Glutamatergic neuron (in vitro differentiated cells): ENCODE measurements around the gene RASA3. TPM values are rescaled to one million over a fixed set of nuclear protein-coding genes. Genes with fewer than 3 reads are reported as not detected.

Experiments used
- DNase-seq: peaks from one replicate; pipeline ENCODE4 v3.0.0; 2022
- H3K27ac Mint-ChIP-seq: one replicate; pipeline ENCODE4 v1.8.0; 2020; ENCODE audit warnings: mild to moderate bottlenecking, mixed read lengths, inconsistent platforms; ENCODE audit not compliant: unreplicated experiment
- H3K27me3 Mint-ChIP-seq: one replicate; pipeline ENCODE4 v1.8.0; 2020; ENCODE audit warnings: mild to moderate bottlenecking, moderate library complexity, mixed read lengths, inconsistent platforms; ENCODE audit not compliant: unreplicated experiment
- H3K36me3 Mint-ChIP-seq: one replicate; pipeline ENCODE4 v1.8.0; 2020; ENCODE audit warnings: mild to moderate bottlenecking, mixed read lengths, inconsistent platforms; ENCODE audit not compliant: unreplicated experiment
- H3K4me1 Mint-ChIP-seq: one replicate; pipeline ENCODE4 v1.8.0; 2020; ENCODE audit warnings: mild to moderate bottlenecking, low read depth, mixed read lengths, inconsistent platforms; ENCODE audit not compliant: unreplicated experiment
- H3K4me3 Mint-ChIP-seq: one replicate; pipeline ENCODE4 v1.8.0; 2020; ENCODE audit warnings: mild to moderate bottlenecking, mixed read lengths, inconsistent platforms; ENCODE audit not compliant: unreplicated experiment
- H3K9me3 Mint-ChIP-seq: one replicate; pipeline ENCODE4 v1.8.0; 2020; ENCODE audit warnings: mild to moderate bottlenecking, moderate library complexity, mixed read lengths, inconsistent platforms; ENCODE audit not compliant: unreplicated experiment
- CTCF ChIP-seq: fragments of 200-600 bp; sonication (generic); IDR thresholded peaks from one replicate; pipeline ENCODE4 v1.5.0; 2021; ENCODE audit not compliant: partially characterized antibody, unreplicated experiment
- total RNA-seq: library from RNA; stranded (reverse); fragmentation: NEBNext Ultra II Directional; extraction: Animal tissue kit (Norgen Biotek cat#: 25700); gene quantifications from one replicate; pipeline ENCODE4 v1.2.1, GENCODE V29; 2021; ENCODE audit not compliant: unreplicated experiment

The RASA3 gene
- total RNA-seq, 1 donor from 2014 or later, result 15.2 TPM

DNA sequence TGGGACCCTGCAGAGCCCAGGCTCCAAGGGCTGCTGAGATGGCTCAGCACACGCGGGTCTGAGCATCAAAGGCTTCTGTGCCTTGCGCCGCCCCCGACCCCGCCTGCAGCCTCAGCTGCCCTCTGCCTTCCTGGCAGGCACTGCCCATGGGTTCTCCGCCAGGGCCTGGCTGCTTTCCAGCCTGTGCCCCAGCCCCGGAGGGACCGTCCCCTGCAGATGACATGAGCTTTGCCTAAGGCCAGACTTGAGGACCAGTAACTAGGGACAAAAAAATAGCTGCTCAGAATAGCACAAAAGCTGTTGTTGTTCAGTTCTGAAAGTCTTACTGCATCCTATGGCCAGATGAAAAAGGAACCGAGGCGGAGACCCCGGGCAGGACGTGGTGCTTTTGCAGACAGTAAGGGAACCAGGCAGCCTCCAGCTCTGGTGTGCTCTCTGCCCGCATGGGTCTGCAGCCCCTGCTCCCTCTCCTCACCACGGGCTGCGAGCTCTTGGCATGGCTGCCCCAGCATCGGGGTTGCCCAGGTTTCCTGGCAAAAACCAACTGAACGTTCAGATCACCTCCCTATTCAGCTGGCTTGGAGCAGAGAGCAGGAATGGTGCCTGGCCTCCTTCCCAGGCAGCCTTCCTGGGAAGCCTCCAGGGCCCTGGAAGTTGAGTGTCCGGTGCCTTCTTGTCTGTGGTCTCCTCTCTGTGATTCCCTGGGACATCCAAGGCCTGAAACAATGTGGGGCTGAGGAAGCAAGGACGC is 34.1 kb upstream of the RASA3 start:
- H3K4me3 Mint-ChIP-seq, result no peak overlapping the region
- H3K36me3 Mint-ChIP-seq, result no peaks in the 10 kb centered on the region
- peaks cover 3% of the 10 kb centered on the region for H3K27me3 Mint-ChIP-seq
- H3K4me1 Mint-ChIP-seq, result peaks cover 8% of the 10 kb centered on the region
- no peak for TF ChIP-seq CTCF
- no peak for DNase-seq
- no peak overlapping the region for H3K27ac Mint-ChIP-seq
- H3K9me3 Mint-ChIP-seq, result peaks cover 2% of the 10 kb centered on the region

DNA sequence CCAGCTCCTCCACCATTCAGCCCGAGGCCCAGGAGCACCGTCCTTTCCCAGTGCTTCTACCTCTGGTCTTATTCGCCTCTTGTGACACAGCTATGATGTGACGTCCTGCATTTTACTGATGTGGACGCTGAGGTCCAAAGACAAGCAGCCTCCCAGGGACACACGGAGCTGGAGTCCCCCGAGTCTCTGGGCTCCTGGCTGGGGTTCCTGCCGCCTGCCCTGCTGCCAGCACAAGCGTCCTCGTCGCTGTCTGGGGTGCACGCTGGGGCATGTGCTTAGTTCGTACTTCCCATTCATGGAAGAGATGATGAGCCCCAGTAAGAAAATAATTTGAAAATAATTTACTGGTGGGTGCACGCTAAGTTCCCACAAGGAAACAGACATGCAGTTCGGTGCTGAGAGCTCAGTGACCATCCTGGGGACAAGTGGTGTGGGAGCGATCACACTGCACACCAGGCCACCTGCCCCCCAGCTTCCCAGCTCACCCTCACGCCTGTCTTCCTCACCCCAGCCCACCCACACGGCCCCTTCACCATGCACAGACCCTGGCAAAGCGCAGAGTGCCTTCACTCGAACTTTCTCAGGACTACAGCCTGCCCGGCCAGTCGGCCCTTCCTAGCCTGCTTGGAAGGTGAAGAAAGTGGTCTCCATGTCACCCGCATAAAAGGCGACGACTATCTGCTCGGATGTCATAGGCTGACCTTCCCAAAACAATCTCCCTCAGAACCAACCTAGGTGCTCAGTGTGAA is 32.4 kb upstream of the RASA3 start:
- Mint-ChIP-seq H3K27me3 (peaks cover 4% of the 10 kb centered on the region), H3K36me3 (no peaks in the 10 kb centered on the region), H3K4me3 (no peak overlapping the region), H3K27ac (no peak overlapping the region), H3K9me3 (peaks cover 2% of the 10 kb centered on the region), H3K4me1 (peaks cover 8% of the 10 kb centered on the region)
- DNase-seq, result no peak
- TF ChIP-seq CTCF, result no peak

GRCh38 chr13:114164053-114164452 is 31.6 kb upstream of the RASA3 start:
- no peak for TF ChIP-seq CTCF
- H3K9me3 Mint-ChIP-seq, result peaks cover 2% of the 10 kb centered on the region
- no peaks in the 10 kb centered on the region for H3K36me3 Mint-ChIP-seq
- H3K27ac Mint-ChIP-seq, result no peak overlapping the region
- H3K4me1 Mint-ChIP-seq, result peaks cover 8% of the 10 kb centered on the region
- no peak overlapping the region for H3K4me3 Mint-ChIP-seq
- DNase-seq, result no peak
- peaks cover 4% of the 10 kb centered on the region for H3K27me3 Mint-ChIP-seq

DNA sequence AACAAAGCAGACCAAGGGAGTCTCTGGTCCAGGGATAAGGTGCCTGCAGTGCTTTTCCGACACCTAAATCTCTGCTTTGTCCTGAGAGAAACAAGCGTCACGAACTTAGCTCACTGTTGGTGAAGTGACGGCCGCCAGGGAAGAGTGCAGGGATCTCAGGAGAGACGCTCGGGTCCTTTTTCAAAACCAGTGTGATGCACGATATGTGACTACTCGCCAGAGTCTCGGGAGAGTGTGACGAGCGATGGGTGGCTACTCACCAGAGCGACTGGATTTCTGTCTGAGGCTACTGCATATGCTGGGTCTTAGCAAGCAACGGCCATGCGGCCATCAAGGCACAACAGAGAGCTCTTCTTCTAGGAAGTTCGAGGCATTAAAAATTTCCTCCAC is 30.1 kb upstream of the RASA3 start:
- no peak overlapping the region for H3K4me3 Mint-ChIP-seq
- H3K9me3 Mint-ChIP-seq, result peaks cover 2% of the 10 kb centered on the region
- no peak for DNase-seq
- no peaks in the 10 kb centered on the region for H3K36me3 Mint-ChIP-seq
- no peak overlapping the region for H3K27ac Mint-ChIP-seq
- peaks cover 7% of the 10 kb centered on the region for H3K27me3 Mint-ChIP-seq
- TF ChIP-seq CTCF, result no peak
- peaks cover 8% of the 10 kb centered on the region for H3K4me1 Mint-ChIP-seq
